NCI-H146 (cell line): Measurements from ENCODE around the gene SLC35F1.
"Not testable (repeated sequence)": the region's sequence is repeated elsewhere in the genome, so short reads cannot be mapped to it uniquely, and the experiment has no call there.

Experiments
- DNase-seq: peaks from one replicate; lab custom pipeline; 2025; lab: John Stamatoyannopoulos, UW

The SLC35F1 gene

DNA sequence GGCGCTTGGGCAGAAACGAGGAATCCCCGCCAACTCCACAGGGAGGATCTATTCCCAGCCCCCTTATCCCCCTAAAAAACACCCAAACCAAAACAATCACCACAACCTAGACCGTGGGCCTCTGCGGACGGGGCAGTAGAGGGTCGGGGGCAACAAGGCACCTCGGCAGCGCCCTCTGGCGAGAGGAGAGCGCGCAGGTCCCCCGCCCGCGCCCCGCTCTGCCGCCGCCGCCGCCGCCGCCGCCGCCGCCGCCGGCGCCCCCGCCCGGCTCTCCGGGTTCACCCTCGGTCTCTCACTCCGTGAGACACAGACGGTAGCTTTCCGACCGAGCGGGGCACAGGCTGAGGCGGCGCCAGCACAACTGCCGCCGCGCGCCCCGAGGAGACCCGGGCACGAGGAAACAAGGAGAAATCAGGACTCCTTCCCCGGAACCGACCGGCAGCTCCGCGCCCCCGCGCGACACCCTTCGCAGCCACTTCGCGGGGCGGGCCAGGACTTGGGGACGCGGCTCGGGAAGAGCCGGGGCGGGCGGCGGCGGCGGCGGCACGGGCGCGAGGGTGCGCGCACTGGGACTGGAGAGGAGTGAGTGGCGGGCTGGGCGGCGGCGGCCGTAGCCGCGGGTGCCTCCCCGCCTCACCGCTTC, at the start of gene SLC35F1:
SLC35F1 (plus strand) TSS at position 307 of the 643 bp plus-strand sequence.
- DNase-seq = peak; percentile 43

- DNase-seq = not testable (repeated sequence)
These were observed 48.5 kb upstream of the SLC35F1 start for GRCh38 chr6:117858601-117859000.

- DNase-seq = no peak
These were observed 45.5 kb upstream of the SLC35F1 start for GRCh38 chr6:117861545-117861944.

GRCh38 chr6:117866561-117866960, 40.5 kb upstream of the SLC35F1 start:
- no peak for DNase-seq

- DNase-seq = no peak
These were observed 36.4 kb upstream of the SLC35F1 start for GRCh38 chr6:117870486-117871242.

GRCh38 chr6:117880824-117881223, 26.2 kb upstream of the SLC35F1 start:
- DNase-seq = no peak

- DNase-seq = no peak
These were observed 16.9 kb upstream of the SLC35F1 start for GRCh38 chr6:117890172-117890571.

- DNase-seq = no peak
These were observed 532 bp upstream of the SLC35F1 start for GRCh38 chr6:117906507-117906957.

GRCh38 chr6:117907601-117908245, 659 bp downstream of the SLC35F1 start:
- peak; percentile 33 for DNase-seq

DNA sequence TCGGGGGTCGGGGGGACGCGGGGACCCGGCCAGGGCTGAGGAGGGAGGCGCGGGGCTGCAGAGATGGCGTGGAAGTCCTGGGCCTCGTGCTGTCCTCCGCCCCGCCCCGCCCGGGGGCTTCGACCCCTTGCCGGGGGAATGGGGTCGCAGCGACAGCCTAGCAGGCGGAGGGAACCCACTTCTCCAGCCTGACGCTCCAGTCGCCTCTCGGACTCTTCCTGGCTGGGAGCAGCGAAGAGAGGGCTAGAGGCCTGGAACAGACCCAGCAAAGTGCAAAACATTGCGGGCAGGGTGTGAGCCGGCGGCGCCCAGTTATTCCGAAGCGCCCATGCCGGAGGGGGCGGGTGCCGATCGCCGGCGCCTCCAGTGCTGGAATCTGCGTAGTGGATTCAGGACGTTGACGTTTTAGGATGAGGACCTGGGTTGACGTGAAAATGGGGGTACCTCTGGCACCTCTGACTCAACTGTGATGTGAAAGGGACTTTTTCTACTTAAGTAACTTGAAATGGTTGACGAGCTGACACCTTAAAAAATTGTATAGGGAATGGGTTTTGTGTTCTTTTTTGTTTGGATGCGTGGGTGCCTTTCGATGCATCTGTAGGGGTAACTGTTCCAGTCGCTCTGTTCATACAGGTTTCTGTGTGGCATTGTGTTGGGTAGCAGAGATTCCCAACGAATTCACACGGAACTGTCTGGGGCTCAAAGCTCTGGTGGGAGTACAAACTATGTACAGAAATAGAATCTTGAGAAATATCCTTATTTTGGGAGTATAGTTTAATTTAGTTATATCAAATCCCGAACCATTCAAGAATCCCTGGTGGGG, 1.4 kb downstream of the SLC35F1 start:
- no peak for DNase-seq

- no peak for DNase-seq
These were observed 2.6 kb downstream of the SLC35F1 start for GRCh38 chr6:117909638-117910037.

DNA sequence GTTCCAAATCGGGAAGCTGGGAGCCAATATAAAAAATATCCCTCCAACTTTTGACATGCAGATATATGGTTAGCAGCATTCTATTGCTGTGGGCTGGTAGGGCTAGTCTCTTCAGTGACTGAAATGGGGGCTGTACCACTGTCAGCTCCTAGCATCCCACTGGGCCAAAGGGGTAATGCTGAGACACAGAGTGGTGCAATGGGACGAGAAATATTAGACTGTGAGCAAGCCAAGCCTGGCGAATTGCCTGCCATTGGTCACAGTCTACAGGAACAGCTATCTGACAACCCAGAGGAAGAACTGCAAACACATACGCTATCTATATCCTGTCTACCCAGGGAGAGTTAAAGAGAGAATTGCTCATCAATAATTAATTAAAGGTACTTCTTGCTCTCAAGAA, 3.5 kb downstream of the SLC35F1 start:
- DNase-seq = no peak

DNA sequence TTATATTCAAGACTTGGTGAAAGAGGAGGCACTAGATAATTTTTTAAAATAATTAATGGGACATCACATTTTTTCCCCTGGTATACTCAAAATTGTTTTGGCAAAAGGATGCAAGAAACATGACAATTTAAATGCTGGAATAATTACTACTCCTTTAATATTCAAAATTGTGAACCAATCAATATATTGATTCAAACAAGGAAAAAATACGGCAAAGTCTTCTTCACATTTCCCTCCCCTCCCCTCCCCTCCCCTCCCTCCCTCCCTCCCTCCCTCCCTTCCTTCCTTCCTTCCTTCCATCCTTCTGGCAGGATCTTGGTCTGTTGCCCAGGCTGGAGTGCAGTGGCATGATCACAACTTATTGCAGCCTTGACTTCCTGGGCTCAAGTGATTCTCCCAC, 4.1 kb downstream of the SLC35F1 start:
- no peak for DNase-seq

DNA sequence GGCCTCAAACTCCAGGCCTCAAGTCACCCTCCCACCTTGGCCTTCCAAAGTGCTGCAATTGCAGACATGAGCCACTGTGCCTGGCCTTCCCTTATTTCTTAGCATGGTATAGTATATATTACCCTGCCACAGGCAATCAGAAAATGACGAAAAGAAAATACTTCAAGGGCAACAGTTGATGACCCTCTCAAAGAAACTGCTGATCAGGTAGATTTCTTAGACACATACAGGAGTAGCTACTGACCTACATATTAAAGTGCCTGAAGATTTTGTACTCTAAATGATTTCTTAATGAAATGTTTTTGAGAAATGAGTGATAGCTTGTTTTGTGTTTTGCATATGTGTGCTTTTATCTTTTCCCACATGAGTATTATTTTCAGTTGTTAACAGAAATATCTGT, 4.6 kb downstream of the SLC35F1 start:
- no peak for DNase-seq

DNA sequence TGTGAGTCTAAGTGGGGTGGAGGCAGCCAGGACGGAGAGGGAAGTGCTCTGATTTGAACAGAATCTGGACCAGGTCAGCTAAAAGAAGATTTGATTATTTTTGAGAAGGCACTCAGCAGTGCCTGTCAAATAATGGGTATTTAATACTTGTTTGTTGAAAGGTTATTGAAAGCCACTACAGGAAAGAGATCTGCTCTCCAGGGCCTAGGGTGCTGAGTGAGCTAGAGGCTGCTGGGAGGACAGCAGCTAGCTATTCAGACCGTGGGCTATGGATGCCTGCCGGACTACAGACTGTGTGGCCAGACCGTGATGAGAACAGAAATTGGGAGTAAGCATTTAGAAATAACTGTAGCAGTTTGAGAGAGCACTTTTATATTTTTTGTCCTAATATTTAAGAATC, 8.8 kb downstream of the SLC35F1 start:
- DNase-seq = no peak

- DNase-seq = no peak
These were observed 9.4 kb downstream of the SLC35F1 start for GRCh38 chr6:117916483-117916882.

DNA sequence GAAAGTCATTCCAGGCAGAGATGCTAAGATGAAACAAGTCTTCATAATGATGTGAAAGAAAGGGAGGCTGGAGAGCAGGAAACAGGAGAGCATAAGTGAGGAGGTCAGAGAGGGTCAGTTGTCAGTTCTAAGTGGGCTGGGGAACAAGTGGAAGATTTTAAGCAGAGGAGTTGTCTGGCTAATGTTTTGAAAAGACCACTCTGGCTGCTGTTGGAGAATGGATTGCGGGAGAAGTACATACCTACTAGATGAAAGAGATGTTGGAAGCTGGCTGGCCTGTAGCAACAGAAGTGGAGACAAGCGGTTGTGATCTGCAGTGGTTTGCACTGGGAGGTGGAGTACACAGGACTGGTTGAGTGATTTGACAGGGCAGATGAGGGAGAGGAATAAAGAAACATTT, 10.1 kb downstream of the SLC35F1 start:
- DNase-seq = no peak

DNA sequence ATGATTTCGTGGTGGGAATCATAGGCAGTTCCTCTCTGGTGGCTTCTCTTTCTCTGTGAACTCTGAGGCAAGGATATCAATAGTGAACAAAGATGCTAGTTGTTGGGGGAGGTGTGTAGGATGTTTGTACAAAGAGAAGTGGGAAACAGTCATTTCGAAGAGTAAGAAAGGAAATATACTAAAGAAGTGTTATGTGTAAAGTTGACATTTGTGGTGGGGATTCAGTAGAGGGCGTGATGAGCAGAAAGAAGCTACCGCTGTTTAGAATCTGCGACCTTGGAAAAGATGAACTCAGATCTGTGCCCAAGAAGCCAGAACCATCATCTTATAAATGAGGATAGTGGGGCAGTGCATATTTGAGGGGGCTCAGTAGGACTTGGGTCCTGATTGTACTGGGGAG, 11.4 kb downstream of the SLC35F1 start:
- no peak for DNase-seq

DNA sequence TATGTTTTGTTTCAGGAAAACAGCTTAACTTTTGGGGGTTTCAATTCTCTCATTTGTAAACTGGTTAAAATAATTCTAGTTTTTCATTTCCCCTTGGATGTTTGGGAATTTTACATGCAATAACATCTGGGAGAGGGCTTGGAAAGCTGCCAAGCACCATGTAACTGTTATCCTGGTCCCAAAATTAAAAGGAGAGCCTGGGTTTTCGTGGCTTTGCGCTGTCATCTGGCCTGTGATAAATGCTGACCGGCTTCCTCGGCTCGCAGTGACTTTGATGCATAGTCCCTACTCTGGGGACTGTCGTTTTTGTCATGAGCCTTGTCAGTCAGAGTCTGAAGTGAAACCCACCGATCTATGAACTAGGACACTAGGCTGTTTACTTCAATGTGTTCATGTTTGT, 12.2 kb downstream of the SLC35F1 start:
- DNase-seq = no peak

- no peak for DNase-seq
These were observed 13.0 kb downstream of the SLC35F1 start for GRCh38 chr6:117919775-117920729.

- no peak for DNase-seq
These were observed 17.6 kb downstream of the SLC35F1 start for GRCh38 chr6:117924690-117925089.
